ENCODE results near the gene IL10RB. TPM values are rescaled to one million over a fixed set of nuclear protein-coding genes. Genes with fewer than 3 reads are reported as not detected.

IL10RB gene
- total RNA-seq, 2 donors from 2014 or later = 6.6 to 27.0 TPM

- Histone ChIP-seq H3K4me1 (no peaks in the 10 kb centered on the region), H3K9me3 (peaks cover 0 to 6% (median 0%) of the 10 kb centered on the region in 3 donors), H3K27ac (no peak overlapping the region), H3K36me3 (replicated peaks in 1 of 2; ENCODE audit: insufficient read depth in 1 of 2, low read depth in 2 of 2) (no peaks in the 10 kb centered on the region), H3K27me3 (no peaks in the 10 kb centered on the region), H3K4me3 (no peak overlapping the region)
- TF ChIP-seq, protein P1, sequence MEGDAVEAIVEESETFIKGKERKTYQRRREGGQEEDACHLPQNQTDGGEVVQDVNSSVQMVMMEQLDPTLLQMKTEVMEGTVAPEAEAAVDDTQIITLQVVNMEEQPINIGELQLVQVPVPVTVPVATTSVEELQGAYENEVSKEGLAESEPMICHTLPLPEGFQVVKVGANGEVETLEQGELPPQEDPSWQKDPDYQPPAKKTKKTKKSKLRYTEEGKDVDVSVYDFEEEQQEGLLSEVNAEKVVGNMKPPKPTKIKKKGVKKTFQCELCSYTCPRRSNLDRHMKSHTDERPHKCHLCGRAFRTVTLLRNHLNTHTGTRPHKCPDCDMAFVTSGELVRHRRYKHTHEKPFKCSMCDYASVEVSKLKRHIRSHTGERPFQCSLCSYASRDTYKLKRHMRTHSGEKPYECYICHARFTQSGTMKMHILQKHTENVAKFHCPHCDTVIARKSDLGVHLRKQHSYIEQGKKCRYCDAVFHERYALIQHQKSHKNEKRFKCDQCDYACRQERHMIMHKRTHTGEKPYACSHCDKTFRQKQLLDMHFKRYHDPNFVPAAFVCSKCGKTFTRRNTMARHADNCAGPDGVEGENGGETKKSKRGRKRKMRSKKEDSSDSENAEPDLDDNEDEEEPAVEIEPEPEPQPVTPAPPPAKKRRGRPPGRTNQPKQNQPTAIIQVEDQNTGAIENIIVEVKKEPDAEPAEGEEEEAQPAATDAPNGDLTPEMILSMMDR (IDR thresholded peaks at IDR 0.05) = no peak
- TF ChIP-seq POLR2A (IDR thresholded peaks at IDR 0.05) = no peak
- 86 to 96% methylated on average over 2 of the region's 2 CpGs for WGBS, 2 donors
- intact Hi-C loops (cut with DNase I) = no loop called here
- DNase-seq (no peak), ATAC-seq (no peak)
Observed at GRCh38 chr21:33334824-33335223, 68.7 kb downstream of the IL10RB start.

DNA sequence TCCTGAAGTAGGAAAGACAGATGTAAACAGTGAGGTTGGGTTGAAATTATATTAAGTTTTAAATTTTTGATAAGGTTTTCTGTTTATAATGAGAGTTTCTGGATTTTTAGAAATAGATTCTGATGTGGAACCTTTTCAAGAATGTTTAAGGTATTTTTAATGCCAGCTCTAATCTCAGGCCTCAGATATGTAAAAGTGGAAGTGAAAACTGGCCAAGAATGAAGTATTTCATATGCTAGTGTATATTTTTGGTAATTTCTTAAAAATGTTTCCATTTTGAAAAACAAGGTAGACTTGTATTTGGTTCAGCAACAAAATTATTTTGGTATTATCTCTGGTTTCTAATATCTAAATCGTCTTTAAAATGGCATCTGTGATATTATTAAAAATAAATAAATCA lies 73.0 kb downstream of the IL10RB start:
- peaks cover 0 to 7% of the 10 kb centered on the region in 2 donors for H3K36me3 ChIP-seq (replicated peaks in 1 of 2; ENCODE audit: insufficient read depth in 1 of 2, low read depth in 2 of 2)
- H3K4me1 ChIP-seq = no peaks in the 10 kb centered on the region
- no peaks in the 10 kb centered on the region for H3K9me3 ChIP-seq
- H3K27ac ChIP-seq = no peak overlapping the region
- intact Hi-C loops (cut with DNase I) = no loop called here
- ATAC-seq (no peak), DNase-seq (no peak)
- TF ChIP-seq, protein P1 (IDR thresholded peaks at IDR 0.05) = no peak
- no peak for TF ChIP-seq POLR2A (IDR thresholded peaks at IDR 0.05)
- WGBS, 2 donors = 86 to 93% methylated on average over 1 of the region's 1 CpG
- H3K27me3 ChIP-seq = no peaks in the 10 kb centered on the region
- no peak overlapping the region for H3K4me3 ChIP-seq

- intact Hi-C loops (cut with DNase I) = no loop called here
- ATAC-seq (no peak), DNase-seq (no peak)
- Histone ChIP-seq H3K4me3 (no peak overlapping the region), H3K4me1 (no peaks in the 10 kb centered on the region), H3K27me3 (no peaks in the 10 kb centered on the region), H3K36me3 (replicated peaks in 1 of 2; ENCODE audit: insufficient read depth in 1 of 2, low read depth in 2 of 2) (peaks cover 0 to 7% of the 10 kb centered on the region in 2 donors), H3K27ac (no peak overlapping the region), H3K9me3 (no peaks in the 10 kb centered on the region)
- 49 to 58% methylated on average over 2 of the region's 2 CpGs for WGBS, 2 donors
- TF ChIP-seq POLR2A (IDR thresholded peaks at IDR 0.05) = no peak
- TF ChIP-seq, protein P1 (IDR thresholded peaks at IDR 0.05) = no peak
Observed at GRCh38 chr21:33339918-33340317, 73.8 kb downstream of the IL10RB start.

- Histone ChIP-seq H3K4me1 (no peaks in the 10 kb centered on the region), H3K36me3 (replicated peaks in 1 of 2; ENCODE audit: insufficient read depth in 1 of 2, low read depth in 2 of 2) (peaks cover 0 to 13% of the 10 kb centered on the region in 2 donors), H3K4me3 (no peak overlapping the region), H3K27ac (no peak overlapping the region), H3K9me3 (no peaks in the 10 kb centered on the region), H3K27me3 (no peaks in the 10 kb centered on the region)
- no peak for TF ChIP-seq POLR2A (IDR thresholded peaks at IDR 0.05)
- TF ChIP-seq, protein P1 (IDR thresholded peaks at IDR 0.05) = no peak
- 90 to 95% methylated on average over 5 of the region's 5 CpGs for WGBS, 2 donors
- intact Hi-C loops (cut with DNase I) = no loop called here
- no peak for ATAC-seq
- DNase-seq = no peak
Observed at GRCh38 chr21:33345751-33346238, 79.6 kb downstream of the IL10RB start.

Other genes with a start within 250 kb of the IL10RB start
- gene OLIG2, start 240.4 kb upstream of the IL10RB start, total RNA-seq = not detected
- gene OLIG1, start 196.2 kb upstream of the IL10RB start, total RNA-seq = not detected
- 10 to 100 TPM; 12.2 to 12.9 TPM for gene IFNAR2, start 36.4 kb upstream of the IL10RB start, total RNA-seq
- 10 to 100 TPM; 14.2 to 17.9 TPM for gene IFNAR1, start 58.6 kb downstream of the IL10RB start, total RNA-seq
- 10 to 100 TPM; 30.4 to 32.3 TPM for gene IFNGR2, start 137.0 kb downstream of the IL10RB start, total RNA-seq
- 10 to 100 TPM; 49.8 to 50.4 TPM for gene TMEM50B, start 213.6 kb downstream of the IL10RB start, total RNA-seq
- gene DNAJC28, start 225.3 kb downstream of the IL10RB start, total RNA-seq = 1 to 10 TPM; 1.3 to 2.3 TPM

Measured in body of pancreas (tissue), 4 donors.